ENCODE data around the gene MTUS2. TPM values are rescaled to one million over a fixed set of nuclear protein-coding genes. Genes with fewer than 3 reads are reported as not detected.
A peak's percentile ranks its signal among the peaks of the same experiment; 100 is the strongest.

The MTUS2 gene
- polyA plus RNA-seq, 2 of the 4 experiments (the other 2 are of a cell fraction): not detected

DNA sequence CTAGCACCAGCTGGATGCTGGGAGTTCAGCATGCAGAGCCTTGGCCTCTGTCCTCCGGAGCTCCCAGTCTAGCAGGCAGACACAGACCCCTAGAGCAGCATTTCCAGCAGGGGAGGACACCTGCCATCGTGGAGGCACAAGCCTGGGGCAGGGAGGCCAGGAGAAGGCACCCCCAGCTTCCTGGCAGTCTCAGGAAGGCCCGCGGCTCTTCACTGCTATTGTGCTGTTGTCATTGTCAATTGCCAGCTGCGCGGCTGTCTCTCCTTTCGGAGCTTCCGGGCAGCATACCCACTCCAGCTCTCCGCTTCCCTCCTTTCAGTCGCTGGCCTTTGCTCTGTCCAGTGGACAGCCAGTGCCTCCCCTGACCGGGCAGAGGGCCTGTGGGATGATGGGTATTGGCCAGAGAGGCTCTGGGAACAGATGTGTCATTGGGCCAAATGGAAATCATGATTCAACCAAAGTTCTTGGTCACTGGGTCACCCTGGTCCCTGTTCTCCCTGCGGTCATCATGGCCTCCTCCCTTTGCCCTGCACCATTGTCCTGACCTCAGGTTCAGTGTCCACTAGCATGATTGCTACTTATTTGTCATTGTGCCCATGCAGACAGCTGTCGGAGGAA, 682.4 kb downstream of the MTUS2 start:
- FAIRE-seq (no peak), ATAC-seq (peak in 1 of 2 experiments; percentile 16; a peak in 2 of 6 replicates), DNase-seq (ENCODE audit: low read depth in 1 of 2, low spot score in 1 of 2) (no peak)
- ChIA-PET CTCF (no interaction called here), POLR2A (no interaction called here)
- TF ChIP-seq RFX5 (IDR thresholded peaks at IDR 0.05): no peak
- TF ChIP-seq JUN (IDR thresholded peaks at IDR 0.05): no peak
- TF ChIP-seq RAD21 (conservative IDR thresholded peaks at IDR 0.05 in 1 of 2, IDR thresholded peaks at IDR 0.05 in 1 of 2): no peak
- no peak for TF ChIP-seq NR3C1 (IDR thresholded peaks at IDR 0.05)
- no peak for TF ChIP-seq RARB (CRISPR knock-in tag; IDR thresholded peaks at IDR 0.05)
- TF ChIP-seq ZSCAN20 (CRISPR knock-in tag; IDR thresholded peaks at IDR 0.05): no peak
- no peak for TF ChIP-seq FOSL2 (IDR thresholded peaks at IDR 0.05)
- TF ChIP-seq FOSL2 (CRISPR knock-in tag; IDR thresholded peaks at IDR 0.05): no peak
- TF ChIP-seq EP300 (IDR thresholded peaks at IDR 0.05): no peak
- no peak for TF ChIP-seq NFE2L2 (conservative IDR thresholded peaks at IDR 0.05; ENCODE audit: low read length)
- TF ChIP-seq MAFK (IDR thresholded peaks at IDR 0.05; ENCODE audit: partially characterized antibody): no peak
- TF ChIP-seq, protein P1, sequence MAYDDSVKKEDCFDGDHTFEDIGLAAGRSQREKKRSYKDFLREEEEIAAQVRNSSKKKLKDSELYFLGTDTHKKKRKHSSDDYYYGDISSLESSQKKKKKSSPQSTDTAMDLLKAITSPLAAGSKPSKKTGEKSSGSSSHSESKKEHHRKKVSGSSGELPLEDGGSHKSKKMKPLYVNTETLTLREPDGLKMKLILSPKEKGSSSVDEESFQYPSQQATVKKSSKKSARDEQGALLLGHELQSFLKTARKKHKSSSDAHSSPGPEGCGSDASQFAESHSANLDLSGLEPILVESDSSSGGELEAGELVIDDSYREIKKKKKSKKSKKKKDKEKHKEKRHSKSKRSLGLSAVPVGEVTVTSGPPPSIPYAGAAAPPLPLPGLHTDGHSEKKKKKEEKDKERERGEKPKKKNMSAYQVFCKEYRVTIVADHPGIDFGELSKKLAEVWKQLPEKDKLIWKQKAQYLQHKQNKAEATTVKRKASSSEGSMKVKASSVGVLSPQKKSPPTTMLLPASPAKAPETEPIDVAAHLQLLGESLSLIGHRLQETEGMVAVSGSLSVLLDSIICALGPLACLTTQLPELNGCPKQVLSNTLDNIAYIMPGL (CRISPR knock-in tag; IDR thresholded peaks at IDR 0.05; ENCODE audit: borderline replicate concordance): no peak
- no peak for TF ChIP-seq CHD2 (IDR thresholded peaks at IDR 0.05; ENCODE audit: low read length, partially characterized antibody)
- no peak for TF ChIP-seq TFCP2L1 (CRISPR knock-in tag; IDR thresholded peaks at IDR 0.05)
- TF ChIP-seq, protein P2, sequence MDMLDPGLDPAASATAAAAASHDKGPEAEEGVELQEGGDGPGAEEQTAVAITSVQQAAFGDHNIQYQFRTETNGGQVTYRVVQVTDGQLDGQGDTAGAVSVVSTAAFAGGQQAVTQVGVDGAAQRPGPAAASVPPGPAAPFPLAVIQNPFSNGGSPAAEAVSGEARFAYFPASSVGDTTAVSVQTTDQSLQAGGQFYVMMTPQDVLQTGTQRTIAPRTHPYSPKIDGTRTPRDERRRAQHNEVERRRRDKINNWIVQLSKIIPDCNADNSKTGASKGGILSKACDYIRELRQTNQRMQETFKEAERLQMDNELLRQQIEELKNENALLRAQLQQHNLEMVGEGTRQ (IDR thresholded peaks at IDR 0.05): no peak
- TF ChIP-seq ESRRA (IDR thresholded peaks at IDR 0.05; ENCODE audit: borderline replicate concordance, low read length): no peak
- no peak for TF ChIP-seq TP53 (CRISPR knock-in tag; IDR thresholded peaks at IDR 0.05)
- no peak for TF ChIP-seq EHF (CRISPR knock-in tag; IDR thresholded peaks at IDR 0.05)
- H3K4me1 ChIP-seq: no peaks in the 10 kb centered on the region
- H3K9me3 ChIP-seq: no peaks in the 10 kb centered on the region
- H3K4me2 ChIP-seq: no peak overlapping the region
- 77% methylated on average over 8 of the region's 13 CpGs for WGBS (ENCODE audit: missing lambda C conversion rate)
- H3K4me3 ChIP-seq: no peak overlapping the region
- no peak overlapping the region for H3K27ac ChIP-seq

DNA sequence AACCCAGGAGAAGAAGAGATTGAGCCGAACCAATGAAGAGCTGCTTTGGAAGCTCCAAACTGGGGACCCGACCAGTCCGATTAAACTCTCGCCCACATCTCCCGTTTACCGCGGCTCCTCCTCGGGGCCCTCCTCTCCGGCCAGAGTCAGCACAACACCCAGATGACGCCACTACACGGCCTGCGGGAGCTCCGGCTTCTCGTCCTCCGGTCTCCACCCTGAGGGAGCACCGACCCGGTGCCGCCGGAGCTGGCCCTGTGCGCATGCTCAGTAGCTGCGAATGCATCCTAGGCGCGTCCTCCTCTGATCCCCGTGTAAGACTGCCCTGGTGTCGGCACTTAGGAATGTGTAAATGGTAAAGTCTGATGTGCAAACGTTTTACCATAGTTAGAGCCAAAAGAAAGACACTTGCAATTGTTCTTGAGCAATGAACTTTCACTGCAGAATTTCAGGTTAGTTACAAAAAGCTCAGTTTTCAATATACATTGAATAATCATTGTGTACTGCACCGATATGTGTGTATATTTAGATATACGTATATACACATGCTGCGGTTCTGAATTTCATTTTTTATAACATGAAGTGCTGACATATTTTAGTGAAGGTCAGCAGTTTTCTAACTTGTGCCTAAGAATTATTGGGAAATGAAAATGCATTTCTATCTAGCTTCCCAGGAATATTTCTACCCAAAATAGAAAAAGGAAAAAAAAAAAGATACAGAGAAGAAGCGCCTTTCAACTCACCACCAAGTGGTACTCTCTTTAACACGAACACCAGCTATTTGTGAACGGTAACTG, 683.1 kb downstream of the MTUS2 start:
- ATAC-seq (no peak), DNase-seq (ENCODE audit: low read depth in 1 of 2, low spot score in 1 of 2) (no peak), FAIRE-seq (no peak)
- 81% methylated on average over 32 of the region's 32 CpGs for WGBS (ENCODE audit: missing lambda C conversion rate)
- Histone ChIP-seq H3K9me3 (no peaks in the 10 kb centered on the region), H3K4me3 (no peak overlapping the region), H3K4me2 (no peak overlapping the region), H3K4me1 (no peaks in the 10 kb centered on the region), H3K27ac (no peak overlapping the region)
- ChIA-PET CTCF (interaction anchor here (1.7 kb wide), 1 partner anchor 612 kb away, joined by 6 read pairs; no protein-coding TSS in a partner anchor), POLR2A (no interaction called here)
- TF ChIP-seq NR3C1 (IDR thresholded peaks at IDR 0.05) (no peak), MAFK (IDR thresholded peaks at IDR 0.05; ENCODE audit: partially characterized antibody) (peak; percentile 29), FOXS1 (CRISPR knock-in tag; IDR thresholded peaks at IDR 0.05) (no peak), KDM1A (IDR thresholded peaks at IDR 0.05; ENCODE audit: low read depth) (no peak)

DNA sequence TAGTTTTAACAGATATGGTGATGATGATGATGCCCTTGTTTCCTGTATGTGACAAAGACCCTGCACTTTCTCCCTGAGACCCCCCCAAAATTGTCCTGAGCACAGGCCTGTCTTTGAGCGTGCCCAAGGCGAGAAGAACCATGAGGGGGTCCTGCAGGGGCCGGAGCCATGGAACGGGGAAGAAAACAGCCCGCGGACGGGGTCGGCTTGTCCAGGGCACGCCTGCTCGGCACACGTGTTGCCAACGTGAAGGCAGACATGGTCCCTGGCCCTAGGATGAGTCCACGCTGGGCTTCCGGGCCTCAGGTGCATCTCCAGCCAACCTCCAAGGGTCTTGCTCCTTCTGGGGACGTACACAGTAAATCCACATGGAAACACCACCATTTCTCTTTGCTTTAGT, 684.6 kb downstream of the MTUS2 start:
- no peaks in the 10 kb centered on the region for H3K9me3 ChIP-seq
- DNase-seq (ENCODE audit: low read depth in 1 of 2, low spot score in 1 of 2): no peak
- ATAC-seq: no peak
- ChIA-PET CTCF (interaction anchor here (1.7 kb wide), 1 partner anchor 611 kb away, joined by 6 read pairs; no protein-coding TSS in a partner anchor), POLR2A (no interaction called here)
- peaks cover 5% of the 10 kb centered on the region; the same call in 1 of the 3 replicates for H3K4me1 ChIP-seq
- H3K4me2 ChIP-seq: no peak overlapping the region
- H3K27ac ChIP-seq: no peak overlapping the region
- FAIRE-seq: no peak
- no peak overlapping the region for H3K4me3 ChIP-seq
- 72% methylated on average over 4 of the region's 15 CpGs for WGBS (ENCODE audit: missing lambda C conversion rate)
- no peak for TF ChIP-seq JUNB (IDR thresholded peaks at IDR 0.05)
- TF ChIP-seq, protein P3, sequence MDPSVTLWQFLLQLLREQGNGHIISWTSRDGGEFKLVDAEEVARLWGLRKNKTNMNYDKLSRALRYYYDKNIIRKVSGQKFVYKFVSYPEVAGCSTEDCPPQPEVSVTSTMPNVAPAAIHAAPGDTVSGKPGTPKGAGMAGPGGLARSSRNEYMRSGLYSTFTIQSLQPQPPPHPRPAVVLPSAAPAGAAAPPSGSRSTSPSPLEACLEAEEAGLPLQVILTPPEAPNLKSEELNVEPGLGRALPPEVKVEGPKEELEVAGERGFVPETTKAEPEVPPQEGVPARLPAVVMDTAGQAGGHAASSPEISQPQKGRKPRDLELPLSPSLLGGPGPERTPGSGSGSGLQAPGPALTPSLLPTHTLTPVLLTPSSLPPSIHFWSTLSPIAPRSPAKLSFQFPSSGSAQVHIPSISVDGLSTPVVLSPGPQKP (IDR thresholded peaks at IDR 0.05; ENCODE audit: low read depth, low read length): no peak
- TF ChIP-seq CHD4 (IDR thresholded peaks at IDR 0.05; ENCODE audit: borderline replicate concordance): no peak
- no peak for TF ChIP-seq ZC3H11A (IDR thresholded peaks at IDR 0.05)
- TF ChIP-seq MYC (IDR thresholded peaks at IDR 0.05; ENCODE audit: borderline replicate concordance, low read length): no peak
- TF ChIP-seq, protein P2 (IDR thresholded peaks at IDR 0.05): no peak
- no peak for TF ChIP-seq JUN (IDR thresholded peaks at IDR 0.05)
- TF ChIP-seq RAD21 (conservative IDR thresholded peaks at IDR 0.05 in 1 of 2, IDR thresholded peaks at IDR 0.05 in 1 of 2): no peak
- TF ChIP-seq NR3C1 (IDR thresholded peaks at IDR 0.05): no peak
- TF ChIP-seq EP300 (IDR thresholded peaks at IDR 0.05): no peak
- no peak for TF ChIP-seq CBX8 (IDR thresholded peaks at IDR 0.05)
- no peak for TF ChIP-seq RARB (CRISPR knock-in tag; IDR thresholded peaks at IDR 0.05)
- no peak for TF ChIP-seq SMC3 (IDR thresholded peaks at IDR 0.05)
- no peak for TF ChIP-seq TP53 (CRISPR knock-in tag; IDR thresholded peaks at IDR 0.05)
- no peak for TF ChIP-seq GATA3 (IDR thresholded peaks at IDR 0.05; ENCODE audit: borderline replicate concordance)
- no peak for TF ChIP-seq MAFK (IDR thresholded peaks at IDR 0.05; ENCODE audit: partially characterized antibody)
- no peak for TF ChIP-seq HOXB13 (CRISPR knock-in tag; IDR thresholded peaks at IDR 0.05; ENCODE audit: low read depth)
- TF ChIP-seq FOSL2 (IDR thresholded peaks at IDR 0.05): no peak
- TF ChIP-seq FOSL2 (CRISPR knock-in tag; IDR thresholded peaks at IDR 0.05): no peak
- no peak for TF ChIP-seq EHF (CRISPR knock-in tag; IDR thresholded peaks at IDR 0.05)
